T-helper 2 cell (primary cell): ENCODE measurements around the gene C5orf22.
A peak's percentile ranks its signal among the peaks of the same experiment; 100 is the strongest.
"Not testable (repeated sequence)": the region's sequence is repeated elsewhere in the genome, so short reads cannot be mapped to it uniquely, and the experiment has no call there.

Experiments
- DNase-seq, 5 experiments: peaks; one replicate each; pipeline versions ENCODE4 v3.0.0 to v3.0.0-alpha.2; 2012 to 2022

C5orf22 gene

DNA sequence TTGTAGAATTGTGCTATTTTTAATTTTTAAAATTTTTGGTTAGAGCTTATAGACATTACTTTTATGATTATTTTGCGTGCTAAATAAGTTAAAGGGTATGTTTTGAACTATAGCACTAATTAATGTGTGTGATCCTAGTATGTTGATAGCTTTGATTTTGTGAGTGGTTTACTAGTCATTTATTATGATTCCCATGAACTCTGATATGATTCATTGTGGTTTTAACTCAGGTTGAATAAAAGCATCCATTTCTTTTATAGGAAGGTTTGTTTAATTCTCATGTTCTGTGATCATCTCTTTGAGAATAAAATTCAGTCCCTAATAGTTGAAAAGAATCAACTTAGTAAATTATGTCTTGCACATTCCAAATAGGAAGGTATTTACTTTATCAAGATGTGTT lies 22.5 kb downstream of the C5orf22 start:
- peak in 1 of 5 experiments; percentile 42 for DNase-seq

DNA sequence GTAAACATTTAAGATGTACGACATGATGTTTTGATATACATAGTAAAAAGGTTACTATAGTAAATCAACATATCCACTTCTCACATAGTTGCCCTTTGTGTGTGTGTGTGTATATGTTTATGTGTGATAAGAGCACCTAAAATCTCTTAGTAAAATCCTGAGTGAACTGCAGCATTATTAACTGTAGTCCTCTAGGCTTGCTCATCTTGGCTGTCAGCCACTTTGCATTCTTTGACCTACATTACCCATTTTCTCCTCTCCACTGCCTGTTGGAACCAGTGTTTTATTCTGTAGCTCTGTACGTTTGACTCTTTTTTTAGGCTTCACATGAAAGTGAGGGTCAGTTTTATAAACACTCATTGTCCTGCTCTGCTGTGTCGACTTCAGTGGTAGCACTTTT lies 24.4 kb downstream of the C5orf22 start:
- no peak for DNase-seq

DNA sequence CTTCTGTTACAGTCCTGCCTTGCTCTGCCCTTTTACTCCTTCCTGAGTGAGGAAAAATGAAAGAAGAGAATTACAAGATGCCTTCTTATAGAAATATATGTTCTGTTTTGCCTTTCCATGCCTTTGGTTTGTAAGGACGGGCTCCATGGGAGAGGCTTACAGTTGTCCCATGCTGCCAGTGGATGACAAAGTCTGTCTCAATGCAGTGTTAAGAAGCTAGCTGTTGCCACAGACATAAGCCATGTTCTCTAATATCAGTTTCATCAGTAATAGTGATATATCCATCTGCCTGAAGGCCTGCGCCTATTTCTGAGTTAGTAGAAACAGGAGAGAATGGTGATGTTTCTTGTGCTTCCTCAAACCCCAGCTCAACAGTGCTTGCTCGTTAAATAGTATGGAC lies 27.8 kb downstream of the C5orf22 start:
- no peak for DNase-seq

DNA sequence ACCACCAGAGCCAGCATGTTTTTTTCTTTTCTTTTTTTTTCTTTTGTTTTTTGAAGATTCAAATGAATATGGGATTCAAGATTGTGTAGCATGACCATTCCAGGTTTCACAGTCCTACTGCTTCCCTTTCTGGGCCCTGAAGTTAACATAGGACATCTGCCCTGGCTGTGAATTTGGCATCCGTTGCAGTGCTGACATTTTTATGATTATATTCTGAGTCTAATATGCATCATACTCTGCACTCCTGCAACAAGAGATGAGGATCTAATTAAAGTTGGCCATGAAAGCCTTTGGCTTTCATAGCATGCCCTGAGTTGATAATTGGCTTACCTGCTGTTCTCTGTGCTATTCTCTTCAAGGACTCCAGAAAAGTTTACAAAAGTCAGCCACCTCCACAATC lies 29.8 kb downstream of the C5orf22 start:
- no peak for DNase-seq

DNA sequence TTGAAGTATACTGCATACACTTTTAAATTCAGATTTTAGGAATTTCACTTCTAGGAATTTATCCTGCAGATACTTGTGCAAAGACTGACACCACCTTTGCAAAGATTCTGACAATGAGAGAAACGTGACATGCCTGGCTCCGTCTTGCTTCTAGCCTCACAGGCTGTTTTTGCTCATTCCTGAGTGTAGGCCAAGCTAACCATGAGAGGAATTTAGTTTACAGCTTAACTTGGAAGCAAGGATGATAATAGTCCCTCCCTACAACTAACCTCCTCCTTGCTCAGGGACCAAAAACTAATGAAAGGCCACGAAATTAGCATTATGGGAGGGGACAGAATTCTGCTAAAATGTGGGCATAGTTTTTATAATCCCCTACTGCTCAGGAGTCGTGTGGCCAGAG lies 31.1 kb downstream of the C5orf22 start:
- DNase-seq, result no peak

DNA sequence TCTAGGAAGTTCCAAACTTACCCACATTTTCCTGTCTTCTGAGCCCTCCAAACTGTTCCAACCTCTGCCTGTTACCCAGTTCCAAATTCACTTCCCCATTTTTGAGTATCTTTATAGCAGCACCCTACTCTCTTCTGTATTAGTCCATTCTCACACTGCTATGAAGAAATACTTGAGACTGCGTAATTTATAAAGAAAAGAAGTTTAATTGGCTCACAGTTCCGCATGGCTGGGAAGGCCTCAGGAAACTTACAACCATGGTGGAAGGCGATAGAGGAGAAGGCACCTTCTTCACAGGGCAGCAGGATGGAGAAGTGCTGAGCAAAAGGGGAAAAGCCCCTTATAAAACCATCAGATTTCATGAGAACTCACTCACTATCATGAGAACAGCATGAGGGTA lies 34.3 kb downstream of the C5orf22 start:
- not testable (repeated sequence) for DNase-seq

DNA sequence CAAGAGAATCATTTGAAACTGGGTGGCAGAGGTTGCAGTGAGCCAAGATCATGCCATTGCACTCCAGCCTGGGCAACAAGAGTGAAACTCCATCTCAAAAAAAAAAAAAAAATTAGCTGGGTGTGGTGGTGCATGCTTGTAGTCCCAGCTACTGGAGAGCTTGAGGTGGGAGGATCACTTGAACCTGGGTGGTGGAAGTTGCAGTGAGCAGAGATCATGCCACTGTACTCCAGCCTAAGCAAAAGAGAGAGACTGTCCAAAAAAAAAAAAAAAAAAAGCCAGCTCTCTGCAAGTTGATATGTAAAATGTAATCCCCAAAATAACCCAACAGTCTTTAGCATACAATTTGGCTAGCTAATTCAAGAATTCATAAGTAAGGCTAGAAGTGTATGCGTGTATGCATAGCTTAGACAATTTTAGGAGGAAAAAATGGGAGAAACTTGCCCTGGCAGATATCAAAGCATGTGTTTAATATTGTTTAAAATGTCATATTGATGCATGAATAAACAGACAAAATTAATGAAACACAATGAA lies 36.3 kb downstream of the C5orf22 start:
- no peak for DNase-seq

DNA sequence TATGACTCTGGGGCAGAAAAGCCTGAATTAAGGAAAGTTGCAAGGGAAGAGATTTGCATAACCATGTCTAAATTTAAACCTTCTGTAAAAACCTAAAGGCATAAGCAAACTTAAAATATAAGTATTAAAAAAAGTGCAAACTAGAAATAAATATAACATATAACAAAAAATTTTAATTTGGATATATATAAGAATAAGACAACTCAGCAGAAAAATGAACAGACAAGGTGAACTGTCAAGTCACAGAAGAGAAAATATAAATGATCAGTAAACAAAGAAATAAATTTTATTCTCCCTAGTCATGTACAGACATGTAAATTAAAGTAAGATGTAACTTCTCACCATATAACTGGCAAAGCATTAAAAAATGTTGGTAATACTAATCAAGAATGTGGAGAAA lies 37.0 kb downstream of the C5orf22 start:
- no peak for DNase-seq

DNA sequence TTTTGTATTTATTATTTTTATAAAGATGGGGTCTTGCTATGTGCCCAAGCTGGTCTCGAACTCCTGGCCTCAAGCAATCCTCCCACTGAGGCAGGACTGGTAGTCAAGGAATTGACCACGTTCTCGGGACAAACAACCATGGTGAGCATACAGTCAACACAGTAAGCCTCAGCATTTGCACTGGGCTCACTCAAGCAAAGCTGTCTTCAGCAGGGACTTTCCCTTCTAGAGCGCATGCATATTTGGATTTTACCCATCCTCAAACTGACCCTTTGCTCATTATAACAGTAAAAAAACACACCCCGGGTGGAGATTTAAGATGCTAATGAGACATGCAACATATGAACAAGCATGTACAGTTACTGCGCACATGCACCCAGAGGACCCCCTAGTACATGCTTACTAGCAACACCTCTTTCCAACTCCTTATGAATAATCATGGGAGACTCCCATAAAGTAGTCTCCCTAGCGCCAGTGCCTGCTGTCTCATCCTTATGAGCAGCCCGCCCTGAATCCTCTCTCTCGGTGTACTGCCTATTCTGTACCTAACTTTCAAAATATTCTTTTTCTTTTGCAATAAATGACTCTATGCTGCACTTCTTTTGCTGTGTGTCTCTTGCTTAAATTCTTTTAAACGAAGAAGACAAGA lies 41.5 kb downstream of the C5orf22 start:
- DNase-seq, result peak in 1 of 5 experiments; percentile 58

DNA sequence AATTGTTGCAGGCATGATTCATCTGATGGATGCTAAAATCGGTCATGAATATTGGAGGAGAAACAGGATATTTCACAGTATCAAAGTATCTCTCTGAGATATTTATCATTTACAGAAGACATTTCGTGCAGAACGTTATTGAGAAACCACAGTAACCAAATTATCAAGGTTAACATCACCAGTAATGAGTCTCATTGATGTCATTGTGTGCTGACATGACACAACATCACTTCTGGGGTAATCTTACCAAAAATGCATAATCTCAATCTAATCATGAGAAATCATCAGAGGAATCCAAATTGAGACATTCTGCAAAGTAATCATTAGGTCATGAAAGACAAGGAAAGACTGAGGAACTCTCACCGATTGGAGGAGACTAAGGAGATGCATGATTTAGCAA lies 42.7 kb downstream of the C5orf22 start:
- peak in 1 of 5 experiments; percentile 94 for DNase-seq

DNA sequence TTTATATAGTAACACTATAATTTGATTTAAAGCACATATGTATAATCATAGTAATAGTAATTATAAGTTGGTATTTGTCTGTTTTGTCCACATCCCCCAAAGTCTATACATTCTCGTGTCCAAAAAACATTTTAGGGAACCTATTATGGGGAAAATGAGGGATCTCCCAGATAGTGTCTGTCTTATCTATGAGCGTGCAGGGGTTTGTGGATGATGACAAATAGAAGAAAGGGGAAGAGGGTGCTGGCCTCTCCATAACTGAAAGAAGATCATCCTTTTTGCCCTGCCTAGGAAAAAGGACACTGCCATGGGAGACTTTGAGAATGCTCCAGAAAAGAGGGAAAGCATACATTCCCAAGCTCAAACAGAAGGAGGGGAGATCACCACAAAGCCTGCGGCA lies 45.3 kb downstream of the C5orf22 start:
- no peak for DNase-seq

DNA sequence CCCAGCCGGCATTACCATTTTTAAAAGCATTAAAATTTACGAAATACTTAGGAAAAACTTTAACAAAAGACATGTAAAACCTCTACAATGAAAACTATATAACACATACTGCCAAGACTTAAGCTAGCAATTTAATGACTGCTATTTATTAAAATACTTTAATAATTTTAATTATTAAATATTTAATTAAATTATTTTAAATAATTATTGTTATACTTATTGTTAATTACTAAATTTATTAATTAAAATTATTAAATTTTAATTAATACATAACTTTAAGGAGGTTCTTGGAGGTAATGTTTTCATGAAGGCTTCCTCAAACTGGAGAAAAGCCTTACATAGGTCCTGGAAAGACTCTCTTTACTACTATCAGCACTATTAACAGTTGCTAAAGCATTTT lies 47.5 kb downstream of the C5orf22 start:
- no peak for DNase-seq

DNA sequence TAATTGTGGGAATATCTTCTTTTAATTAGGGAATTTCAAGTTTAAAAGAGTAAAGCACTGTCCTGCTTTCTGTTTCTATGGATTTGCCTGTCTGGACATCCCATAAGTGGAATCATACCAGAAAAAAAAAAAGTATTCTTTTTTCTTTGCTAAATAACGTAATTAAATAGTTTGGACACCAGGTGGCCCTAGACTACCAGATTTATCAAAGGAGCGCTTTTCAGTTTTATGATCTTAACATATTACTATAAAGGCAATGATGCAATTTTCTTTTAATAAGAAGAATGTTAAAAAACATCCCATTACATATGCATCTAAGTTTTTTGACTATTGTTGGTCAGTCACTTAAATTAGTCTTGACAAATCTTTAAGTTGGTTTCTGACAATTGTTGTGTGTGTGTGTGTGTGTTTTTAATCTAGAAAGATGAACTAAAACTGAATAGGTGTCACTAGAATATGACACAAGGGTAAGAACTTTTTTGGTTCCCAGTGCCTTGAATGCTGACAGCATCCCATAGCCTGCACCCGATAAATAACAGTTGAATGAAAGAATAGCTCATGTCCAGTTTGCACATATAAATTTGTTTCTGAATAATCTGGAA lies 49.5 kb downstream of the C5orf22 start:
- peak in 1 of 5 experiments; percentile 53 for DNase-seq

DNA sequence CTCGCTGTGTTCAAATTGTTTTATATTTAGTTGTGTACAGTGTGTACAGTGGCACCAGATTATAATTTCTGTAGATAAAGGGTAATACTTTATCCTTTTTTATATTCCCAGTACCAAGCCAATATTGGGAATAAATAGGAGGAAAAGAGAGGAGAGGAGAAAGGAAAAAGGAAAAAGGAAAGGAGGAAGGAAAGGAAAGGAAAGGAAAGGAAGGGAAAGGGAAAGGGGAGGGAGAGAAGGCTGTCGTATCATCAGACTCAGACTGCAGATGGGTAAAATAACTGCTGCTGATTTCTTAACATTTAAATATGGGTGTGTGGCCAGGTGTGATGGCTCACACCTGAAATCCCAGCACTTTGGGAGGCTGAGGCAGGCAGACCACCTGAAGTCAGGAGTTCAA lies 51.0 kb downstream of the C5orf22 start:
- no peak for DNase-seq

DNA sequence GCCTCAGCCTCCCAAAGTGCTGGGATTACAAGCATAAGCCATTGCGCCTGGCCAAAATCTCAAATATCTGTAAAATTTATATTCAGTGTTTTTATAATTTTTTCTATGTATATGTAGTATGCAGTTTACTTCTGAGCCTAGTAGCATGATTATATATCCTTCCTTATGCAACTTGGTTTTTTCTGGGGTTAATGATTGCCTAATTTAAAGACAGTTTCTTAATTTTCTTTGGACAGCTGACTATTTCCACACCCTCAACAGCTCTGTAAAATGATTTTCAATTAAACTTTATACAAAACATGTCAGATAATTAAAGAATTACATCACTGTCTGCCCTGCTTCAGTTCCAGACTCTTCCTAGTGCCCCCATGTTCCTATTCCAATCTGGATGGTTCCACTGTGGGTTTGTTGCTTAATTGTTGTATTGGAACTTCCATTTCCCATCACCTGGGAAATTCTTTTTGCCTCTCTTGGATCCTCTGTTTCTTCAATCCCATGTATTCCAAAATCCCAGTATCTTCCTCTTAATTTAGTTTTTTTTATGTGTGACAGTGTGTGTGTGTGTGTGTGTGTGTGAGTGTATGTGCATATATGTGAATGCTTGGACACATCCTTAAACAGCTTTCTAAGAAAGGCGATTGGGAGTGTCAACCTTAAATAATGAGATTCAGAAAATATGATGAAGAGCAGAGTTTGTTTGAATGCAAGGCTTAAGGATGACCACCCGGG lies 53.2 kb downstream of the C5orf22 start:
- no peak for DNase-seq

DNA sequence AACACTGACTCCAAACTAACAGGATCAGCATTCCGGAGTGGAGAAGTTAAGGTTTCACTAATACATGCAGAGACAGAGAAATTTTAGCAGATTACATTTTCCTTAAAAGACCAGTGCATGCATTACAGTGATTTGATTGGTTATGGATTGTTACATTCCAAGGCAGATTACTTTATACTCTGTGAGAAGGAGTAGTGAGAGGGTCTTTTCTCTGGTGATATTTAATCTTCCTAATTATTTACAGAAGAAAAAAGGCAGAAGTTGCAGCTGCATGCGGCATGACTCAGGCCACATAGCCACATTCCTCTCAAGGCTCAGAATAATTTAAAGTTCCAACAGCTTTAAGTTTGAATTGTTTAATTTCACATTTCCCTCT lies 53.8 kb downstream of the C5orf22 start:
- no peak for DNase-seq

DNA sequence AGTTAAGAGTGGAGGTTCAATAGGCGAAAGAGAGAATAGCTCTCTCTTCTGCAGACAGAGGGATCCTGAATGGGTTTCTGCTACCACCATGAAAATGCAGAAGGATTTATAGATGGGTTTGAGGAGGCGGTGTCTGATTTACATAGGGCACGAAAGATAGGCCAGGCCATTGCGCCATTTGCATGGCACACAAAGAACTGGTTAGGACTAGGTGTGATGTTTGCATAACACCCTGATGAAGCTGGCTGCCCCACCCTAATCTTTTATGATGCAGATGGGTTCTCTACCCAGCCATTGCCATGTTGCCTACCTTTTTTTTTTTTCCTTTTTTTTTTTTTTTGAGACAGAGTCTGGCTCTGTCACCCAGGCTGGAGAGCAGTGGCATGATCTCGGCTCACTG lies 55.4 kb downstream of the C5orf22 start:
- DNase-seq, result no peak

DNA sequence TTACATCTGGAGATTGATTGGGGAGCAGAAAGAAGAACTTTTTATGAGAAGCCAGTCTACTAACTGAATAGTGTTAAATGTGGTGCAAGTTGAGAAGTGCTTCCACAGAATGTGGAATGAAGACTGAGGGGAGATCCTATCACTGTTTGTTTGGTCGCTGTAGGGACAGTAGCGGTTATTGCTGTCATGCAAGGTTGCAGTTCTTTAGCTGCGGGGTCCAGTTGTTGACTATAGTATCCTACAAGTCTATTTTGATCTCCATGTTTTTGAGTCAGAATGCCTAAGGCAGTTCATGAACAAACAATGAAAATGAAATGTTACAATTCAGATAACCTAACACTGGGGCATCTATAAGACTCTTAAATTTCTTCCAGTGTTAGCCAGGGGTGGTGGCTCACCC lies 61.6 kb downstream of the C5orf22 start:
- no peak for DNase-seq

DNA sequence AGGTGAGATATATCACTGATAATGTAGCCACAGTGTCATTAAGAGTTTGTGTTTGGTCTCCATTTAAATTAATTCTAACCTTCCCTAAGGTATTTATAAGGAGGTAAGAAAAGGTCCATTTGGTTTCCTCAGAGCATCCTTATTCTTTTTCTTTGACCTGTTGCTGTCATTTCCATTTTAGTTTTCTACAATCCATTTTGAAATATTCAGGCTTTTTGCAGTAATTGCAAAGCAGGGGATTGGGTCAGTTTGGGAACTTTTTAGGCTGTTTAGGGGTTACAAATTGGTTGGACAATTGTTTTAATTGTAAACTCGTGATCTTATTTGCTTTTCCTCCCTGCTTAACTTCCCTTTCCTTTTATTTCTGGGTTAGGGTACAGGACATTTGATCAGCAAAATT lies 64.3 kb downstream of the C5orf22 start:
- no peak for DNase-seq

DNA sequence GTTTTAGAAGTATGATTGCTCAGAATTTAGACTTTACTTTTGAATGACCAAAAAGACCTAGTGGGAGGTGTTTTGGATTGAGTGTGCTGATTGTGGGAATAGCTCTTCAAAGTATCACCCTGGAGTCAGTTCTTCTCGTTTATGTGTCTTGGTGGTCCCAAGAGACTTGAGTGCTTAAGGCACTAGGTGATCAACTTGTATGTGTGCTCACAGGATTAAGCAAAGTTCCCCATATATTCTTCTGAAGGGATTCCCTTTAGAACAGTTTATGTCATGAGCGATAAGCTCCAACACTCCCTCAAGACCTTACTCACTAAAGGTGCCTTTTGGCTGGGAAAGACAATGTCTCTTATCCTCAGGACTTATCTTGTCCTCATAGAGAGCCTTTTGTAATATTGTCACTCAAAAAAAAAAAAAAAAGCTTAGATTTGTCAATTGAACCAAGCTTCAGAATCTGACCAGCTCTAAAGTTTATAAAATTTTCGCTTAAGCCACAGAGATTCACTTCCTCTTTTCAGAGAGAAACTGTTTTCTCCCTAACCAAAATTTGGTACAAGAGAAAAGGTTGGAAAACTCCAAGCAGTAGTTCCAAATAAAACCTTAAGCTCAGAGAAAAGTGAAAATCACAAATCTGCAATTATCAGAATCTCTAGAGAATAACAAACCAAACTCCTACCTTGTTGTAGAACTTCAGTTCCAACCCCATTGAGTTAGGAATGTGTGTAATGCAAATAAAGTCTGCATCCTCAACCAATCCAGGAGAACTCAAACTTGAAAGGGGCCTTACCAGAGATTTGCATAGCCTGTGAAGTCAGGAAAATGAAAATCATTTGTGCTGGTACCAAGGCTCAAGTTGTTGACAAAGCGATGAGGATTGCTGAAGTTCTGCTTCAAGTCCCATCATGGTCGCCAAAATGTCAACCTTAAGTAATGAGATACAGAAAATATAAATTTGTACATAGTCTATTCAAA lies 66.8 kb downstream of the C5orf22 start:
- DNase-seq, result no peak

DNA sequence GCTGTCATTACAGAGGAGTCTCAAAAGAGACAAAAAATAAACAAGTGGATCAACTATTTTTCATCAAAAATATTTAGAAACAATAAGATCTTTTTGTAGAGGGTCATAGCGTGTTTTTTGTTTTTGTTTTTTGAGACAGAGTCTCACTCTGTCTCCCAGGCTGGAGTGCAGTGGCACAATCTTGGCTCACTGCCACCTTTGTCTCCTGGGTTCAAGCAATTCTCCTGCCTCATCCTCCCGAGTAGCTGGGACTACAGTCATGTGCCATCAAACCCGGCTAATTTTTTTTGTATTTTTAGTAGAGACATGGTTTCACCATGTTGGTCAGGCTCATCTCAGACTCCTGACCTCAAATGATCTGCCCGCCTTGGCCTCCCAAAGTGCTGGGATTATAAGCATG lies 70.2 kb downstream of the C5orf22 start:
- not testable (repeated sequence) for DNase-seq

DNA sequence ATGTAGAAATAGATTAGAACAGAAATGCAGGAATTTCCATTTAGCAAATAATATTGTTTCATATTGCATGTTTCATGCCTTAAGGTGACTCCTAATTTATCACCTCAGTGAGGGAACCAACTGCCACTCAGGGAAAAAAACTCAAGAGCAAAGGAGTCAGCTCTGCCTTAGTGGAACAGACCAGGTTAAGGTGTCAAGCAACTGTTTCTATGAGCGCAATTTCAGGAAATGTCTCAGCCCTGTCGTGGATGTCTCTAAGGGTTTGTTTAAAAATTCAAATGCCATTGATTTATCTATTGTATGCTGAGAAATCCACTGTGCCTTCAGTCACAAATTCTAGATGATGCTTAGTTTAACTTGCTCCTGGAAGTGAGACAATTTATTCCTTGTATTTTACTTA lies 72.1 kb downstream of the C5orf22 start:
- DNase-seq, result no peak

DNA sequence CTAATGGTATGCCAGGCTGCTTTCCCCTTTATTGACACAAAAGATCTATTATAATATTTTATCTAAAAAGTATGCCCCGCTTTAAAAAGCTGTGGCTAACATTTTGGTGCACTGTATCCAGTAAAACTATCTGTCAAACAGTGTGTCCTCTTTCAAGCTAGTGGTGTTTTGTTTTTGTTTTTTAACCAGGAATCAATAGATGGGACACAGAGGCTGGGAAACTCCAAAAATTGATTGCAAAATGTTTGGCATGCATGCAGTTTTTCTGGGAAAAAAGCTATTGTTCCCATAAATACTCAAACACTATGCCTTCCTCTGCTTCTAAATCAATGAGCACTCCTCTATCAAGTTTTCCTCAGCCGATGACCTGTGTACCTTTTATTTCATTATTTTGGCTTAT lies 72.5 kb downstream of the C5orf22 start:
- no peak for DNase-seq
